CD8-positive, alpha-beta memory T cell (primary cell): Measurements from ENCODE around the gene FIGLA. TPM values are rescaled to one million over a fixed set of nuclear protein-coding genes. Genes with fewer than 3 reads are reported as not detected.

Source experiments
- CTCF ChIA-PET: fragments of 350-600 bp; sonication (Branson Sonifier 250); formaldehyde crosslinking; loops from one replicate; lab custom pipeline; 2021; ENCODE audit warnings: antibody characterized with exemption; lab: Charles Lee
- POLR2A ChIA-PET: fragments of 350-600 bp; sonication (Branson Sonifier 250); formaldehyde crosslinking; loops from one replicate; lab custom pipeline; 2021; ENCODE audit warnings: antibody characterized with exemption; lab: Charles Lee
- DNase-seq, 5 donors: peaks; one replicate each; pipeline versions ENCODE4 v3.0.0 to v3.0.0-alpha.2; 2020 to 2022; ENCODE audit warnings: mixed read lengths in 1 of 5
- H3K27ac ChIP-seq: one replicate; pipeline ENCODE4 v1.7.0; 2013; ENCODE audit warnings: low read depth, mild to moderate bottlenecking, low read length, moderate library complexity
- H3K27me3 ChIP-seq: 2 replicates; pipeline ENCODE4 v1.7.0; 2013; ENCODE audit warnings: low read length, mild to moderate bottlenecking; ENCODE audit not compliant: insufficient read depth, poor library complexity, severe bottlenecking
- H3K36me3 ChIP-seq: 2 replicates; pipeline ENCODE4 v1.7.0; 2013; ENCODE audit warnings: mild to moderate bottlenecking, low read length, moderate library complexity; ENCODE audit not compliant: insufficient read depth
- H3K4me1 ChIP-seq: 2 replicates; pipeline ENCODE4 v1.7.0; 2013; ENCODE audit warnings: mild to moderate bottlenecking, low read length, moderate library complexity; ENCODE audit not compliant: insufficient read depth
- H3K4me3 ChIP-seq: 2 replicates; pipeline ENCODE4 v1.7.0; 2013; ENCODE audit warnings: mild to moderate bottlenecking, low read length
- H3K9me3 ChIP-seq: 2 replicates; pipeline ENCODE4 v1.7.0; 2013; ENCODE audit warnings: mild to moderate bottlenecking, low read length
- H3K27ac Mint-ChIP-seq, 8 donors: one replicate each; pipeline ENCODE4 v1.8.0; 2020 to 2021; ENCODE audit warnings: mixed read lengths in 8 of 8, mild to moderate bottlenecking in 6 of 8, inconsistent platforms in 3 of 8, moderate library complexity in 3 of 8
- H3K27me3 Mint-ChIP-seq, 2 donors: one replicate each; pipeline ENCODE4 v1.8.0; 2020 to 2021; ENCODE audit warnings: mixed read lengths in 2 of 2, mild to moderate bottlenecking in 1 of 2, moderate library complexity in 1 of 2
- H3K36me3 Mint-ChIP-seq, 3 donors: one replicate each; pipeline ENCODE4 v1.8.0; 2020 to 2021; ENCODE audit warnings: mixed read lengths in 3 of 3, inconsistent platforms in 1 of 3, mild to moderate bottlenecking in 1 of 3
- H3K4me1 Mint-ChIP-seq, 3 donors: one replicate each; pipeline ENCODE4 v1.8.0; 2020 to 2021; ENCODE audit warnings: mixed read lengths in 3 of 3, inconsistent platforms in 1 of 3, mild to moderate bottlenecking in 1 of 3
- H3K4me3 Mint-ChIP-seq, 7 donors: one replicate each; pipeline ENCODE4 v1.8.0; 2020 to 2021; ENCODE audit warnings: mixed read lengths in 7 of 7, mild to moderate bottlenecking in 6 of 7, moderate library complexity in 4 of 7, inconsistent platforms in 2 of 7
- H3K9me3 Mint-ChIP-seq, 5 donors: one replicate each; pipeline ENCODE4 v1.8.0; 2020 to 2022; ENCODE audit warnings: mixed read lengths in 5 of 5, mild to moderate bottlenecking in 3 of 5, moderate library complexity in 2 of 5, inconsistent platforms in 1 of 5
- polyA plus RNA-seq: library from polyadenylated mRNA; unstranded; fragments of 300-500 nt; fragmentation: Illumina TruSeq; gene quantifications from one replicate; pipeline ENCODE4 v1.2.3, GENCODE V29; 2021
- total RNA-seq, 2 experiments: library from RNA; stranded (reverse); gene quantifications; one replicate each; pipeline ENCODE4 v1.2.3, GENCODE V29; 2021

FIGLA gene
- total and polyA plus RNA-seq, 3 experiments from 2014 or later = not detected

GRCh38 chr2:70767079-70767698 lies 23.3 kb downstream of the FIGLA start:
- peaks cover 51 to 74% of the 10 kb centered on the region in 2 donors for H3K27me3 Mint-ChIP-seq
- Histone ChIP-seq H3K4me3 (peak overlapping the region; percentile 54), H3K36me3 (no peaks in the 10 kb centered on the region), H3K4me1 (peaks cover 8% of the 10 kb centered on the region), H3K9me3 (no peaks in the 10 kb centered on the region), H3K27me3 (peaks cover 13% of the 10 kb centered on the region), H3K27ac (no peak overlapping the region)
- H3K4me1 Mint-ChIP-seq = peaks cover 13 to 22% (median 15%) of the 10 kb centered on the region in 3 donors
- peak overlapping the region in 2 of 8 donors; percentile 52 to 54 for H3K27ac Mint-ChIP-seq
- H3K36me3 Mint-ChIP-seq = no peaks in the 10 kb centered on the region
- DNase-seq = peak in 1 of 5 donors; percentile 14
- H3K4me3 Mint-ChIP-seq = peak overlapping the region; percentile 21 to 81 (median 69)
- H3K9me3 Mint-ChIP-seq = no peaks in the 10 kb centered on the region
- ChIA-PET CTCF (no interaction called here), POLR2A (no interaction called here)

- H3K36me3 Mint-ChIP-seq = no peaks in the 10 kb centered on the region
- no peaks in the 10 kb centered on the region for H3K36me3 ChIP-seq
- H3K4me3 ChIP-seq = no peak overlapping the region
- no peak for DNase-seq
- H3K4me1 Mint-ChIP-seq = peaks cover 13 to 22% (median 15%) of the 10 kb centered on the region in 3 donors
- H3K4me1 ChIP-seq = peaks cover 8% of the 10 kb centered on the region
- H3K27ac Mint-ChIP-seq = peak overlapping the region in 1 of 8 donors; percentile 52
- H3K27ac ChIP-seq = no peak overlapping the region
- H3K9me3 Mint-ChIP-seq = peaks cover 0 to 2% (median 0%) of the 10 kb centered on the region in 5 donors
- H3K9me3 ChIP-seq = no peaks in the 10 kb centered on the region
- POLR2A ChIA-PET = no interaction called here
- H3K27me3 ChIP-seq = peaks cover 13% of the 10 kb centered on the region
- H3K27me3 Mint-ChIP-seq = peaks cover 49 to 75% of the 10 kb centered on the region in 2 donors
- H3K4me3 Mint-ChIP-seq = peak overlapping the region; percentile 21 to 81 (median 69)
- CTCF ChIA-PET = no interaction called here
Measured at GRCh38 chr2:70766357-70767078, 23.9 kb downstream of the FIGLA start.

DNA sequence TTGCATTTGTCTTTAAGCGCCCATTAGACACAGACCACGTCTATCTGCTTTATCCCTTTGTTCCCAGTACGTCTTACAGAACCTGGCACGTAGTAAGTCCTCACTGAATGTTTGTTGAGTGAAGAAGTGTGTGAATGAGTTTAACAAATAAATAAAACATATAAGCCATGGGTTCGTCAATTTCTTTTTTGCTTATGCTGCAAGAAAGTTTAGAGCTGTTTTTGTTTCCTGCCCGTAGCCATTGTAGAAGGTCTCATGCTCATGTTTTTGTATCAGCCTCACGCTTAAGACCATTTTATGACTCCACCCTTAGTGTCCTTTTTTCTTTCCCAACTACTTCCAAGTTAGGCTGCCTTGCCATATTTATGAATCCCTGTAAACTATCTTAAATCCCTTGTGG lies 24.9 kb downstream of the FIGLA start:
- ChIA-PET CTCF (no interaction called here), POLR2A (no interaction called here)
- no peaks in the 10 kb centered on the region for H3K36me3 ChIP-seq
- DNase-seq = no peak
- H3K9me3 ChIP-seq = no peaks in the 10 kb centered on the region
- peaks cover 0 to 2% (median 0%) of the 10 kb centered on the region in 5 donors for H3K9me3 Mint-ChIP-seq
- H3K27ac ChIP-seq = no peak overlapping the region
- peaks cover 8% of the 10 kb centered on the region for H3K4me1 ChIP-seq
- H3K27me3 ChIP-seq = peaks cover 13% of the 10 kb centered on the region
- H3K27me3 Mint-ChIP-seq = peaks cover 43 to 69% of the 10 kb centered on the region in 2 donors
- H3K4me1 Mint-ChIP-seq = peaks cover 13 to 22% (median 15%) of the 10 kb centered on the region in 3 donors
- H3K27ac Mint-ChIP-seq = no peak overlapping the region
- H3K4me3 ChIP-seq = no peak overlapping the region
- no peak overlapping the region for H3K4me3 Mint-ChIP-seq
- H3K36me3 Mint-ChIP-seq = no peaks in the 10 kb centered on the region

DNA sequence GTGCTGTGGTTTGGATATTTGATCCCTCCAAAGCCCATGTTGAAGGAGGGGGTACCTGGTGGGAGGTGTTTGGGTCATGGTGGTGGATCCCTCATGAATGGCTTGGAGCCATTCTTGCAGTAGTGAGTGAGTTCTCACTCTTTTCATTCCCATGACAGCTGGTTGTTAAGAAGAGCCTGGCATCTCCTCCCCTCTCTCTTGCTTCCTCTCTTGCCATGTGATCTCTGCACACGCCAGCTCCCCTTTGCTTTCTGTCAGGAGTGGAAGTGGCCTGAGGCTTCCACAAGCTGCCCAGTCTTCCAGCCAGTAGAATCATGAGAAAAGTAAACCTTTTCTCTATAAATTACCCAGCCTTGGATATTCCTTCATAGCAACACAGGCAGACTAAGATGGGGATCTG lies 31.0 kb downstream of the FIGLA start:
- Histone ChIP-seq H3K27ac (no peak overlapping the region), H3K4me3 (no peak overlapping the region), H3K4me1 (no peaks in the 10 kb centered on the region), H3K36me3 (no peaks in the 10 kb centered on the region), H3K9me3 (no peaks in the 10 kb centered on the region), H3K27me3 (no peaks in the 10 kb centered on the region)
- Mint-ChIP-seq H3K4me3 (no peak overlapping the region), H3K27ac (no peak overlapping the region), H3K4me1 (no peaks in the 10 kb centered on the region), H3K9me3 (peaks cover 0 to 2% (median 0%) of the 10 kb centered on the region in 5 donors), H3K36me3 (peaks cover 0 to 1% (median 0%) of the 10 kb centered on the region in 3 donors), H3K27me3 (peaks cover 16 to 60% of the 10 kb centered on the region in 2 donors)
- DNase-seq = no peak
- ChIA-PET POLR2A (no interaction called here), CTCF (interaction anchor here (1.6 kb wide), 1 partner anchor 14 kb away, joined by 5 read pairs; no protein-coding TSS in a partner anchor)

DNA sequence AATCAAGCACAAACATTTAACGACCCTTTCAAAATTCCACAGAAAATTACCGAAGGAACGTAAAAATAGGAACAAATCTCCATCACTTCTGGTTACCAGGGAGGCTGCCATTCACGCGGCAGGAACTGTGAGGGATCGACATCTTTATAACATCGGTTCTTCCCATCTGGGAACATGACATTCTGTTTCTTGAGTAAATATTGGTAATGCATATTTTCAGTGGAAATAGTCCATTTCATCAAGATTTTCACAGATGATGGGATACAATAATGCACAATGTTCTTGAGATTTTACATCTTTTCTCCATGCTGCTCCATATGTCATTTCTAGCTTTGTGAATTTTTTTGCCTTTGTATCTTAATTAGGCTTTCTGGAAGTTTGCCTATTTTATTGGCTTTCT lies 32.5 kb downstream of the FIGLA start:
- Mint-ChIP-seq H3K4me1 (no peaks in the 10 kb centered on the region), H3K27ac (no peak overlapping the region), H3K27me3 (peaks cover 8 to 51% of the 10 kb centered on the region in 2 donors), H3K4me3 (no peak overlapping the region), H3K9me3 (peaks cover 0 to 2% (median 0%) of the 10 kb centered on the region in 5 donors), H3K36me3 (peaks cover 0 to 1% (median 0%) of the 10 kb centered on the region in 3 donors)
- DNase-seq = no peak
- CTCF ChIA-PET = interaction anchor here (1.6 kb wide), 1 partner anchor 13 kb away, joined by 5 read pairs; no protein-coding TSS in a partner anchor
- no peak overlapping the region for H3K27ac ChIP-seq
- POLR2A ChIA-PET = no interaction called here
- no peaks in the 10 kb centered on the region for H3K9me3 ChIP-seq
- no peak overlapping the region for H3K4me3 ChIP-seq
- H3K4me1 ChIP-seq = no peaks in the 10 kb centered on the region
- peaks cover 4% of the 10 kb centered on the region for H3K27me3 ChIP-seq
- no peaks in the 10 kb centered on the region for H3K36me3 ChIP-seq

DNA sequence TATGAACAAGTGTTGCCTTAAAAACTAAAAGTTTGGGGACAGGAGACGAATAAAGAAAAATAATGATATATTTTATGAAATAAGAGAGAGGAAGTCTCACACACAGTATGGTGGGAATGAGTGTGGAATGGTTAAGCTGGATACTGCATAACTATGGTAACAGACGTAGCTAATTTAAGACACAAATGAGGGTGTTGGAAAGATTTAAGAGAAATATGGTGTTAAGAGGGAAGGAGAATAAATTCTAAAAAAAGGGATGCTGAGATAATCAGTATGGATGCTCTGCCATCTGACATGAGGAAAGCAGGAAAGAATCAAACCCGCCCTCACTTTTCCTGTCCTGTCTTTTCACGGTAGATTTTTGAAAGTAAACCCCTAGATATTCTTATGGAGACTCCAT lies 33.1 kb downstream of the FIGLA start:
- H3K27ac Mint-ChIP-seq = no peak overlapping the region
- CTCF ChIA-PET = no interaction called here

GRCh38 chr2:70756128-70756527 lies 34.3 kb downstream of the FIGLA start:
- H3K4me3 Mint-ChIP-seq = no peak overlapping the region
- POLR2A ChIA-PET = no interaction called here

More for the DNA sequence above, 33.1 kb downstream of the FIGLA start:
- H3K27me3 Mint-ChIP-seq = peaks cover 8 to 50% of the 10 kb centered on the region in 2 donors
- Histone ChIP-seq H3K4me3 (no peak overlapping the region), H3K27ac (no peak overlapping the region), H3K27me3 (peaks cover 4% of the 10 kb centered on the region), H3K4me1 (no peaks in the 10 kb centered on the region), H3K9me3 (no peaks in the 10 kb centered on the region), H3K36me3 (no peaks in the 10 kb centered on the region)
- H3K36me3 Mint-ChIP-seq = peaks cover 0 to 1% (median 0%) of the 10 kb centered on the region in 3 donors
- H3K4me3 Mint-ChIP-seq = no peak overlapping the region
- POLR2A ChIA-PET = no interaction called here
- DNase-seq = no peak
- H3K4me1 Mint-ChIP-seq = no peaks in the 10 kb centered on the region
- H3K9me3 Mint-ChIP-seq = peaks cover 0 to 2% (median 0%) of the 10 kb centered on the region in 5 donors

GRCh38 chr2:70753902-70754301 lies 36.5 kb downstream of the FIGLA start:
- Mint-ChIP-seq H3K4me3 (no peak overlapping the region), H3K9me3 (no peaks in the 10 kb centered on the region), H3K27ac (no peak overlapping the region), H3K4me1 (no peaks in the 10 kb centered on the region), H3K36me3 (peaks cover 0 to 1% (median 0%) of the 10 kb centered on the region in 3 donors), H3K27me3 (peaks cover 9 to 43% of the 10 kb centered on the region in 2 donors)
- Histone ChIP-seq H3K36me3 (no peaks in the 10 kb centered on the region), H3K4me3 (no peak overlapping the region), H3K27me3 (peaks cover 4% of the 10 kb centered on the region), H3K27ac (no peak overlapping the region), H3K4me1 (no peaks in the 10 kb centered on the region), H3K9me3 (no peaks in the 10 kb centered on the region)
- POLR2A ChIA-PET = no interaction called here
- no peak for DNase-seq
- CTCF ChIA-PET = no interaction called here

More at GRCh38 chr2:70756128-70756527, 34.3 kb downstream of the FIGLA start:
- Histone ChIP-seq H3K27me3 (peaks cover 4% of the 10 kb centered on the region), H3K4me3 (no peak overlapping the region), H3K4me1 (no peaks in the 10 kb centered on the region), H3K27ac (no peak overlapping the region), H3K36me3 (no peaks in the 10 kb centered on the region), H3K9me3 (no peaks in the 10 kb centered on the region)
- H3K27ac Mint-ChIP-seq = no peak overlapping the region
- H3K36me3 Mint-ChIP-seq = peaks cover 0 to 1% (median 0%) of the 10 kb centered on the region in 3 donors
- DNase-seq = no peak
- no peaks in the 10 kb centered on the region for H3K9me3 Mint-ChIP-seq
- peaks cover 8 to 44% of the 10 kb centered on the region in 2 donors for H3K27me3 Mint-ChIP-seq
- CTCF ChIA-PET = no interaction called here
- no peaks in the 10 kb centered on the region for H3K4me1 Mint-ChIP-seq
